Right cardiac atrium (tissue), 5 donors: ENCODE results near the gene GSK3B. TPM values are rescaled to one million over a fixed set of nuclear protein-coding genes. Genes with fewer than 3 reads are reported as not detected.
"Not testable (repeated sequence)": the region's sequence is repeated elsewhere in the genome, so short reads cannot be mapped to it uniquely, and the experiment has no call there.

Experiments
- ATAC-seq, 2 donors: fragments of 200-7000 bp; cut with Tn5 transposase; one replicate each; pipeline versions ENCODE4 v1.8.0 to v1.9.1; 2020; ENCODE audit warnings: moderate library complexity in 2 of 2, mild to moderate bottlenecking in 1 of 2
- DNase-seq, 3 donors: peaks; one replicate each; pipeline ENCODE4 v3.0.0-alpha.2; 2020
- H3K27ac ChIP-seq: one replicate; pipeline ENCODE4 v1.5.1; 2013; ENCODE audit warnings: mild to moderate bottlenecking, low read length, control low read depth, moderate library complexity
- H3K27me3 ChIP-seq: one replicate; pipeline ENCODE4 v1.6.1; 2013; ENCODE audit not compliant: control insufficient read depth, insufficient read depth
- H3K4me1 ChIP-seq: one replicate; pipeline ENCODE4 v1.6.1; 2013; ENCODE audit warnings: low read length; ENCODE audit not compliant: control insufficient read depth, insufficient read depth
- H3K4me3 ChIP-seq: one replicate; pipeline ENCODE4 v1.5.1; 2013; ENCODE audit warnings: low read length, control low read depth
- H3K9me3 ChIP-seq: one replicate; pipeline ENCODE4 v1.6.1; 2013; ENCODE audit warnings: low read length; ENCODE audit not compliant: control insufficient read depth
- WGBS: extraction: QIAGEN DNeasy Blood & Tissue Kit; methylation state at CpG from one replicate; pipeline ENCODE4 v1.1.7; 2013; 5-methylcytosine and 5-hydroxymethylcytosine counted together
- intact Hi-C, 4 donors: fragments of 100-400 bp; cut with DNase I; formaldehyde crosslinking; loops; one replicate each; pipeline versions ENCODE4 v1.11.0 to v1.14.0; 2022 to 2023
- polyA plus RNA-seq: library from polyadenylated mRNA; stranded (reverse); fragments of 200-250 nt; gene quantifications from one replicate; pipeline ENCODE4 v1.2.3, GENCODE V29; 2013
- total RNA-seq, 4 donors: library from RNA; stranded (reverse); fragmentation: NEBNext Ultra II Directional; extraction: Animal tissue kit (Norgen Biotek cat#: 25700); gene quantifications; one replicate each; pipeline ENCODE4 v1.2.1, GENCODE V29; 2021
- donor health status: healthy with polysubstance abuse.
- donor health status: DM: no; HTN: yes; CAD: no.
- donor health status: DM: no; HTN: no; CAD: no.
- donor health status: DM: no; HTN: yes; CAD: no; lungs with severe emphysema.
- donor health status: DM: yes; HTN: yes; CAD: no.

GSK3B gene
- total and polyA plus RNA-seq, 5 donors = 11.4 to 44.6 (median 39.8) TPM

GRCh38 chr3:120052677-120053076 is 41.6 kb downstream of the GSK3B start:
- 86% methylated on average over 3 of the region's 3 CpGs for WGBS
- no peak for DNase-seq

GRCh38 chr3:120052225-120052624 is 42.0 kb downstream of the GSK3B start:
- DNase-seq (no peak), ATAC-seq (no peak)
- intact Hi-C loops = no loop called here
- Histone ChIP-seq H3K4me3 (no peak overlapping the region), H3K9me3 (no peaks in the 10 kb centered on the region), H3K27me3 (no peaks in the 10 kb centered on the region), H3K4me1 (peaks cover 3% of the 10 kb centered on the region), H3K27ac (no peak overlapping the region)
- 33% methylated on average over 2 of the region's 2 CpGs for WGBS

More at GRCh38 chr3:120052677-120053076, 41.6 kb downstream of the GSK3B start:
- H3K27ac ChIP-seq = no peak overlapping the region
- intact Hi-C loops = no loop called here
- no peaks in the 10 kb centered on the region for H3K9me3 ChIP-seq
- no peak overlapping the region for H3K4me3 ChIP-seq
- no peaks in the 10 kb centered on the region for H3K27me3 ChIP-seq
- no peak for ATAC-seq
- H3K4me1 ChIP-seq = peaks cover 3% of the 10 kb centered on the region

GRCh38 chr3:120051570-120051969 is 42.7 kb downstream of the GSK3B start:
- H3K27me3 ChIP-seq, H3K4me1 ChIP-seq, H3K9me3 ChIP-seq, ATAC-seq, DNase-seq, intact Hi-C loops, H3K27ac ChIP-seq, H3K4me3 ChIP-seq: not testable (repeated sequence)
- WGBS = 66% methylated on average over 5 of the region's 5 CpGs

GRCh38 chr3:120049881-120050539 is 44.2 kb downstream of the GSK3B start:
- DNase-seq (no peak), ATAC-seq (no peak)
- H3K4me1 ChIP-seq = peaks cover 3% of the 10 kb centered on the region
- no peaks in the 10 kb centered on the region for H3K9me3 ChIP-seq
- intact Hi-C loops = no loop called here
- no peak overlapping the region for H3K4me3 ChIP-seq
- H3K27ac ChIP-seq = no peak overlapping the region
- no peaks in the 10 kb centered on the region for H3K27me3 ChIP-seq
- 80% methylated on average over 4 of the region's 4 CpGs for WGBS

- Histone ChIP-seq H3K4me3 (no peak overlapping the region), H3K4me1 (peaks cover 3% of the 10 kb centered on the region), H3K27me3 (no peaks in the 10 kb centered on the region), H3K9me3 (no peaks in the 10 kb centered on the region), H3K27ac (no peak overlapping the region)
- no peak for DNase-seq
- intact Hi-C loops = no loop called here
- ATAC-seq = no peak
- 67% methylated on average over 2 of the region's 2 CpGs for WGBS
These were observed 45.2 kb downstream of the GSK3B start for GRCh38 chr3:120049072-120049471.

GRCh38 chr3:120048355-120049041 is 45.7 kb downstream of the GSK3B start:
- Histone ChIP-seq H3K4me1 (peaks cover 2% of the 10 kb centered on the region), H3K4me3 (no peak overlapping the region), H3K9me3 (no peaks in the 10 kb centered on the region), H3K27me3 (no peaks in the 10 kb centered on the region), H3K27ac (no peak overlapping the region)
- intact Hi-C loops = no loop called here
- no peak for DNase-seq
- no peak for ATAC-seq

GRCh38 chr3:120047686-120048085 is 46.6 kb downstream of the GSK3B start:
- no peaks in the 10 kb centered on the region for H3K9me3 ChIP-seq
- H3K4me3 ChIP-seq = no peak overlapping the region
- ATAC-seq (no peak), DNase-seq (no peak)
- intact Hi-C loops = no loop called here
- H3K27me3 ChIP-seq = no peaks in the 10 kb centered on the region
- WGBS = 89% methylated on average over 1 of the region's 1 CpG
- no peaks in the 10 kb centered on the region for H3K4me1 ChIP-seq
- H3K27ac ChIP-seq = no peak overlapping the region

GRCh38 chr3:120040813-120041377 is 53.4 kb downstream of the GSK3B start:
- intact Hi-C loops = no loop called here
- Histone ChIP-seq H3K4me3 (no peak overlapping the region), H3K27me3 (no peaks in the 10 kb centered on the region), H3K27ac (no peak overlapping the region), H3K4me1 (no peaks in the 10 kb centered on the region), H3K9me3 (peaks cover 2% of the 10 kb centered on the region)
- ATAC-seq = peak in 1 of 2 donors; percentile 38
- WGBS = 91% methylated on average over 8 of the region's 8 CpGs
- no peak for DNase-seq

- H3K9me3 ChIP-seq = peaks cover 2% of the 10 kb centered on the region
- no peak overlapping the region for H3K4me3 ChIP-seq
- intact Hi-C loops = no loop called here
- ATAC-seq (peak in 1 of 2 donors; percentile 32), DNase-seq (no peak)
- WGBS = 98% methylated on average over 20 of the region's 20 CpGs
- H3K27me3 ChIP-seq = no peaks in the 10 kb centered on the region
- H3K4me1 ChIP-seq = no peaks in the 10 kb centered on the region
- H3K27ac ChIP-seq = no peak overlapping the region
These were observed 54.3 kb downstream of the GSK3B start for GRCh38 chr3:120039642-120040610.

GRCh38 chr3:120033596-120033995 is 60.7 kb downstream of the GSK3B start:
- 80% methylated on average over 4 of the region's 4 CpGs for WGBS
- no peak for DNase-seq
- Histone ChIP-seq H3K4me3 (no peak overlapping the region), H3K27ac (no peak overlapping the region), H3K4me1 (peaks cover 7% of the 10 kb centered on the region), H3K9me3 (no peaks in the 10 kb centered on the region), H3K27me3 (no peaks in the 10 kb centered on the region)
- no peak for ATAC-seq
- intact Hi-C loops = no loop called here

GRCh38 chr3:120031561-120031960 is 62.7 kb downstream of the GSK3B start:
- Histone ChIP-seq H3K27me3 (no peaks in the 10 kb centered on the region), H3K4me3 (no peak overlapping the region), H3K27ac (no peak overlapping the region), H3K4me1 (peaks cover 9% of the 10 kb centered on the region), H3K9me3 (no peaks in the 10 kb centered on the region)
- ATAC-seq (no peak), DNase-seq (no peak)
- intact Hi-C loops = no loop called here
